Endothelial cell of hepatic sinusoid (primary cell): ENCODE measurements around the gene ADAMTS17.

Source experiments
- in situ Hi-C: cut with HindIII; loops from 2 replicates; pipeline ENCODE4 v1.10.0; 2017; ENCODE audit warnings: low sequenced_read_pairs

ADAMTS17 gene

GRCh38 chr15:100255644-100256043 lies 86.1 kb downstream of the ADAMTS17 start:
- in situ Hi-C loops: no loop called here

- in situ Hi-C loops: no loop called here
Observed at GRCh38 chr15:100254691-100255090, 87.1 kb downstream of the ADAMTS17 start.

- in situ Hi-C loops: no loop called here
Observed at GRCh38 chr15:100254285-100254684, 87.5 kb downstream of the ADAMTS17 start.

GRCh38 chr15:100253640-100254039 lies 88.1 kb downstream of the ADAMTS17 start:
- in situ Hi-C loops: no loop called here

GRCh38 chr15:100252779-100253417 lies 88.9 kb downstream of the ADAMTS17 start:
- in situ Hi-C loops: no loop called here

GRCh38 chr15:100252359-100252758 lies 89.4 kb downstream of the ADAMTS17 start:
- in situ Hi-C loops: no loop called here

GRCh38 chr15:100250176-100250800 lies 91.5 kb downstream of the ADAMTS17 start:
- in situ Hi-C loops: no loop called here

- in situ Hi-C loops: no loop called here
Observed at GRCh38 chr15:100249096-100249815, 92.5 kb downstream of the ADAMTS17 start.

GRCh38 chr15:100248236-100248635 lies 93.5 kb downstream of the ADAMTS17 start:
- in situ Hi-C loops: no loop called here

- in situ Hi-C loops: no loop called here
Observed at GRCh38 chr15:100247228-100248225, 94.2 kb downstream of the ADAMTS17 start.

- in situ Hi-C loops: no loop called here
Observed at GRCh38 chr15:100245855-100246254, 95.9 kb downstream of the ADAMTS17 start.

GRCh38 chr15:100245487-100245820 lies 96.3 kb downstream of the ADAMTS17 start:
- in situ Hi-C loops: no loop called here

GRCh38 chr15:100244796-100245486 lies 96.8 kb downstream of the ADAMTS17 start:
- in situ Hi-C loops: no loop called here

GRCh38 chr15:100242989-100243388 lies 98.8 kb downstream of the ADAMTS17 start:
- in situ Hi-C loops: no loop called here

GRCh38 chr15:100241572-100242482 lies 99.9 kb downstream of the ADAMTS17 start:
- in situ Hi-C loops: no loop called here

GRCh38 chr15:100236981-100237720 lies 104.6 kb downstream of the ADAMTS17 start:
- in situ Hi-C loops: no loop called here

- in situ Hi-C loops: no loop called here
Observed at GRCh38 chr15:100235030-100235617, 106.7 kb downstream of the ADAMTS17 start.
